HepG2 (cell line): Measurements from ENCODE around the gene NKD1. TPM values are rescaled to one million over a fixed set of nuclear protein-coding genes. Genes with fewer than 3 reads are reported as not detected.

ENCODE experiments used
- ATAC-seq: fragments of 200-7000 bp; cut with Tn5 transposase; 3 replicates; pipeline ENCODE4 v1.9.1; 2020; ENCODE audit warnings: mild to moderate bottlenecking, moderate library complexity
- BruUV-seq: library from RNA; stranded (reverse); fragments of 400-500 nt; replicated peaks from 2 replicates; lab custom pipeline; 2021; lab: Mats Ljungman, UMichigan
- CTCF ChIA-PET: fragments of 300-600 bp; formaldehyde crosslinking; extraction: SDS; loops from one replicate; lab custom pipeline; 2021; ENCODE audit warnings: low total read pairs, inconsistent platforms, low intra/inter-chr PET ratio; lab: Yijun Ruan, JAX
- POLR2A ChIA-PET: fragments of 350-600 bp; sonication (Branson Sonifier 250); formaldehyde crosslinking; loops from one replicate; lab custom pipeline; 2020; ENCODE audit warnings: antibody characterized with exemption, inconsistent platforms; lab: Yijun Ruan, JAX
- DNase-seq: peaks from one replicate; pipeline ENCODE4 v3.0.0-alpha.2; 2015; ENCODE audit warnings: low spot score
- FAIRE-seq: peaks from 3 replicates; lab custom pipeline; 2011; peaks lifted over from hg19 to GRCh38; lab: Jason Lieb, UNC
- H2AFZ ChIP-seq: one replicate; pipeline ENCODE4 v1.6.1; 2011; ENCODE audit warnings: low read length, inconsistent platforms
- H3K27ac ChIP-seq: fragments of 300-600 bp; 3 replicates; pipeline ENCODE4 v1.8.0; 2011; ENCODE audit warnings: mixed run types, mild to moderate bottlenecking, mixed read lengths, low read length, inconsistent platforms; ENCODE audit not compliant: insufficient read depth; ENCODE audit errors: extremely low read length
- H3K27me3 ChIP-seq, 2 experiments: fragments of 200-600 bp in 1 of 2; 2 replicates in 1 of 2; 3 replicates in 1 of 2; pipeline versions ENCODE4 v1.6.0 to v1.8.0; 2011; ENCODE audit warnings: low read length in 2 of 2, mild to moderate bottlenecking in 2 of 2, moderate library complexity in 2 of 2, inconsistent platforms in 1 of 2; ENCODE audit not compliant: insufficient read depth in 2 of 2, control insufficient read depth in 1 of 2
- H3K36me3 ChIP-seq, 2 experiments: fragments of 200-600 bp in 1 of 2; replicated peaks in 1 of 2; 2 replicates in 1 of 2; 3 replicates in 1 of 2; pipeline versions ENCODE4 v1.5.1 to v1.8.0; 2011; ENCODE audit warnings: low read length in 2 of 2, inconsistent platforms in 1 of 2; ENCODE audit not compliant: insufficient read depth in 2 of 2, control insufficient read depth in 1 of 2
- H3K4me1 ChIP-seq: 2 replicates; pipeline ENCODE4 v1.5.1; 2012; ENCODE audit warnings: low read length, inconsistent platforms; ENCODE audit not compliant: insufficient read depth
- H3K4me2 ChIP-seq: 2 replicates; pipeline ENCODE4 v1.6.0; 2011; ENCODE audit warnings: low read depth, low read length, inconsistent platforms
- H3K4me3 ChIP-seq, 3 experiments: fragments of 200-600 bp in 1 of 3; sonication (generic), shearing (Covaris generic) in 1 of 3; replicated peaks in 1 of 3; 2 replicates each; pipeline ENCODE4 v1.5.1; 2011 to 2016; ENCODE audit warnings: low read length in 3 of 3, inconsistent platforms in 2 of 3, low read depth in 2 of 3, mild to moderate bottlenecking in 2 of 3, control low read depth in 1 of 3, mixed read lengths in 1 of 3; ENCODE audit not compliant: insufficient read depth in 1 of 3
- H3K79me2 ChIP-seq: one replicate; pipeline ENCODE4 v1.6.1; 2011; ENCODE audit warnings: low read length, inconsistent platforms; ENCODE audit not compliant: insufficient read depth
- H3K9ac ChIP-seq: 2 replicates; pipeline ENCODE4 v1.6.0; 2011; ENCODE audit warnings: mild to moderate bottlenecking, low read depth, low read length, inconsistent platforms; ENCODE audit not compliant: insufficient read depth
- H3K9me3 ChIP-seq: 2 replicates; pipeline ENCODE4 v1.5.1; 2012; ENCODE audit warnings: mild to moderate bottlenecking, low read length
- H4K20me1 ChIP-seq: 2 replicates; pipeline ENCODE4 v1.6.0; 2011; ENCODE audit warnings: inconsistent platforms, mild to moderate bottlenecking, low read length, moderate library complexity; ENCODE audit not compliant: insufficient read depth
- AGO2 ChIP-seq: fragments of 200-400 bp; formaldehyde crosslinking; optimal IDR thresholded peaks from 2 replicates; pipeline ENCODE3; 2017; ENCODE audit warnings: mild to moderate bottlenecking, low read depth, low read length, moderate library complexity
- HNRNPL ChIP-seq: fragments of 200-400 bp; formaldehyde crosslinking; IDR thresholded peaks from 2 replicates; pipeline ENCODE4 v1.6.1; 2017; ENCODE audit warnings: mild to moderate bottlenecking, low read depth, low read length
- POLR2G ChIP-seq: fragments of 200-400 bp; formaldehyde crosslinking; IDR thresholded peaks from 2 replicates; pipeline ENCODE4 v1.6.1; 2018; ENCODE audit warnings: mild to moderate bottlenecking, low read depth, low read length, moderate library complexity
- RBFOX2 ChIP-seq: fragments of 200-400 bp; formaldehyde crosslinking; IDR thresholded peaks from 2 replicates; pipeline ENCODE4 v1.6.1; 2017; ENCODE audit warnings: low read depth, mild to moderate bottlenecking, low read length
- RBM22 ChIP-seq: fragments of 200-400 bp; formaldehyde crosslinking; optimal IDR thresholded peaks from 2 replicates; pipeline ENCODE3; 2017; ENCODE audit warnings: mild to moderate bottlenecking, low read length, moderate library complexity
- RBM39 ChIP-seq: fragments of 200-400 bp; formaldehyde crosslinking; IDR thresholded peaks from one replicate; pipeline ENCODE4 v1.6.1; 2018; ENCODE audit warnings: antibody characterized with exemption, mild to moderate bottlenecking, low read depth, low read length; ENCODE audit not compliant: poor library complexity, severe bottlenecking
- REPIN1 ChIP-seq: sonication (generic); formaldehyde crosslinking; IDR thresholded peaks from 2 replicates; pipeline ENCODE4 v1.8.0; 2022; ENCODE audit warnings: missing genetic modification reagents, low read depth, mild to moderate bottlenecking, borderline replicate concordance
- RFXANK ChIP-seq: IDR thresholded peaks from 2 replicates; pipeline ENCODE4 v1.6.1; 2016
- SAFB2 ChIP-seq: sonication (generic); formaldehyde crosslinking; IDR thresholded peaks from 2 replicates; pipeline ENCODE4 v1.5.1; 2020; ENCODE audit warnings: missing genetic modification reagents, low read depth, mild to moderate bottlenecking, borderline replicate concordance
- TARDBP ChIP-seq: sonication (generic); formaldehyde crosslinking; IDR thresholded peaks from 2 replicates; pipeline ENCODE4 v1.8.0; 2022; ENCODE audit warnings: mild to moderate bottlenecking, missing genetic modification reagents
- U2AF1 ChIP-seq: fragments of 200-400 bp; formaldehyde crosslinking; optimal IDR thresholded peaks from 2 replicates; pipeline ENCODE3; 2017; ENCODE audit warnings: mild to moderate bottlenecking, low read depth, low read length
- ZNF256 ChIP-seq: sonication (generic); formaldehyde crosslinking; conservative IDR thresholded peaks from 2 replicates; pipeline ENCODE4 v1.4.0; 2020; ENCODE audit warnings: missing genetic modification reagents
- ZNF337 ChIP-seq: sonication (generic); formaldehyde crosslinking; IDR thresholded peaks from 2 replicates; pipeline ENCODE4 v1.5.1; 2020; ENCODE audit warnings: missing genetic modification reagents, low read depth, mild to moderate bottlenecking, borderline replicate concordance
- ZNF703 ChIP-seq: sonication (generic); formaldehyde crosslinking; IDR thresholded peaks from 2 replicates; pipeline ENCODE4 v1.5.1; 2020; ENCODE audit warnings: missing genetic modification reagents, mild to moderate bottlenecking, moderate library complexity, borderline replicate concordance
- WGBS: methylation state at CpG from one replicate; pipeline ENCODE4 v1.1.6; 2017; ENCODE audit warnings: low lambda C conversion rate; 5-methylcytosine and 5-hydroxymethylcytosine counted together
- in situ Hi-C: cut with HindIII; loops from 2 replicates; pipeline ENCODE4 v1.10.0; 2017; ENCODE audit warnings: low pct_unique_long_range_greater_than_20kb; ENCODE audit not compliant: extremely low pct_ligation_motif_present
- intact Hi-C: fragments of 100-400 bp; cut with micrococcal nuclease; formaldehyde crosslinking; loops from one replicate; pipeline ENCODE4 v1.10.0; 2022; ENCODE audit not compliant: unreplicated experiment
- polyA plus RNA-seq, 8 experiments: library from polyadenylated mRNA; depleted of rRNA in 3 of 8; stranded (reverse) in 7 of 8; unstranded in 1 of 8; fragments of >200 nt; fragmentation: Illumina TruSeq in 4 of 8; extraction: Trizol in 4 of 8; gene quantifications; 2 replicates each; pipeline versions ENCODE4 v1.2.1 to v1.2.3, GENCODE V29; 2011 to 2016; ENCODE audit warnings: low read depth in 4 of 8, missing spikeins in 1 of 8, mixed read lengths in 1 of 8; ENCODE audit not compliant: insufficient read depth in 1 of 8
- total RNA-seq, 5 experiments: library from RNA; depleted of rRNA; stranded (reverse); fragments of >200 nt; fragmentation: Illumina TruSeq; extraction: Trizol; gene quantifications; 2 replicates each; pipeline ENCODE4 v1.2.3, GENCODE V29; 2016; ENCODE audit warnings: low read depth in 1 of 5
- TF ChIP-seq, protein P1 (sequence below): sonication (generic); formaldehyde crosslinking; IDR thresholded peaks from 2 replicates; pipeline ENCODE4 v1.9.0; 2022; ENCODE audit warnings: low read depth, missing genetic modification reagents

NKD1 gene
- total and polyA plus RNA-seq, 2 of the 13 experiments (the other 11 are each of a cell fraction or from before 2014, with no cell fraction given), result 70.4 to 121 TPM

DNA sequence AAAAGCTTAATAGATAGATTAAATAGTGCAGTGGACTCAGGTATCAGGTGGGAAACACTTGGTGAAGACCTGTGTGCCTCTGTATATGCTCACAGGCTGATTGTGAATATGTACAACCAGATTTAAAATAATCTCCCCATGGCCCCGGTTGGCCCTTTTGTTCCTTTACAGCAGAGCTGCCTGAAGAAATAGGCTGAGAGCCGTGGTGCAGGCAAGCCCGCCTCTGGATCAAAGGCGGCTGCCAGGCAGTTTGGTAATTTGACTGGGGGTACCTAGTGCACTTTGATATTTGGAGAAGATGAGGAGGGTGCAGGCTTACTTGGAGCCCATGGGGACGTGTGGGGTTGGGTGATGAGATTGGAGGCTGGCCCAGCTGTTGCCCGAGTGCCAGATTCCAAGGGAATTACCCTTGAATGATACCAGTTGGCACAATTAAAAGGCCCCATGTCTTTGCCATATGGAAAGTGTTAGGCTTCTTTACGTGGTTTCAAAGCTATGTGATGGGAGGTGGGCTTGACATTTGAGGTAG, 5.0 kb downstream of the NKD1 start:
- Histone ChIP-seq H3K27me3 (peaks cover 0 to 6% of the 10 kb centered on the region in 2 experiments; a peak in 1 of 5 replicates), H4K20me1 (peaks cover 92% of the 10 kb centered on the region), H3K4me2 (peak overlapping the region; percentile 89), H3K9ac (peak overlapping the region; percentile 90; the same call in 1 of the 2 replicates), H3K79me2 (peaks cover 100% of the 10 kb centered on the region), H3K9me3 (no peaks in the 10 kb centered on the region), H3K36me3 (peaks cover 35 to 82% of the 10 kb centered on the region in 2 experiments), H3K4me3 (peak overlapping the region; percentile 28 to 100 (median 93)), H3K27ac (peak overlapping the region; percentile 74), H2AFZ (no peak overlapping the region), H3K4me1 (peaks cover 78% of the 10 kb centered on the region)
- BruUV-seq, result no TSS peak
- ChIA-PET POLR2A (interaction anchor here (1.2 to 2.6 kb wide), 3 partner anchors 13 to 88 kb away, joined by 3 to 9 read pairs (median 5); no protein-coding TSS in a partner anchor), CTCF (no interaction called here)
- DNase-seq, result no peak
- in situ Hi-C loops, result no loop called here
- intact Hi-C loops, result no loop called here
- no peak for TF ChIP-seq RFXANK (CRISPR knock-in tag)
- peak; percentile 26 for TF ChIP-seq RBM22
- TF ChIP-seq RBM39, result peak; percentile 30
- TF ChIP-seq POLR2G, result peak; percentile 62
- TF ChIP-seq REPIN1 (CRISPR knock-in tag), result 0 out of 2 replicates have a peak, but pooled peaks have one; percentile 31
- TF ChIP-seq SAFB2 (CRISPR knock-in tag), result no peak
- peak; percentile 73; the same call in 1 of the 2 replicates for TF ChIP-seq RBFOX2
- peak; percentile 88 for TF ChIP-seq AGO2
- TF ChIP-seq TARDBP (CRISPR knock-in tag), result 0 out of 2 replicates have a peak, but pooled peaks have one; percentile 26
- no peak for TF ChIP-seq ZNF337 (CRISPR knock-in tag)
- peak; percentile 69; the same call in 1 of the 2 replicates for TF ChIP-seq ZNF256 (CRISPR knock-in tag)
- TF ChIP-seq ZNF703 (CRISPR knock-in tag), result 0 out of 2 replicates have a peak, but pooled peaks have one; percentile 33
- peak; percentile 82 for TF ChIP-seq U2AF1
- TF ChIP-seq, protein P1, sequence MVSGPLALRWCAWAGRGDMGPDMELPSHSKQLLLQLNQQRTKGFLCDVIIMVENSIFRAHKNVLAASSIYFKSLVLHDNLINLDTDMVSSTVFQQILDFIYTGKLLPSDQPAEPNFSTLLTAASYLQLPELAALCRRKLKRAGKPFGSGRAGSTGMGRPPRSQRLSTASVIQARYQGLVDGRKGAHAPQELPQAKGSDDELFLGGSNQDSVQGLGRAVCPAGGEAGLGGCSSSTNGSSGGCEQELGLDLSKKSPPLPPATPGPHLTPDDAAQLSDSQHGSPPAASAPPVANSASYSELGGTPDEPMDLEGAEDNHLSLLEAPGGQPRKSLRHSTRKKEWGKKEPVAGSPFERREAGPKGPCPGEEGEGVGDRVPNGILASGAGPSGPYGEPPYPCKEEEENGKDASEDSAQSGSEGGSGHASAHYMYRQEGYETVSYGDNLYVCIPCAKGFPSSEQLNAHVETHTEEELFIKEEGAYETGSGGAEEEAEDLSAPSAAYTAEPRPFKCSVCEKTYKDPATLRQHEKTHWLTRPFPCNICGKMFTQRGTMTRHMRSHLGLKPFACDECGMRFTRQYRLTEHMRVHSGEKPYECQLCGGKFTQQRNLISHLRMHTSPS (CRISPR knock-in tag), result 0 out of 2 replicates have a peak, but pooled peaks have one; percentile 21
- peak; percentile 13; the same call in 1 of the 2 replicates for TF ChIP-seq HNRNPL
- no peak for FAIRE-seq
- ATAC-seq, result no peak
- 97% methylated on average over 6 of the region's 7 CpGs for WGBS
